Measurements from ENCODE around the gene UBA6.

- TF ChIP-seq CTCF (IDR thresholded peaks at IDR 0.05) = peak; percentile 33 to 53 (median 46)
- TF ChIP-seq POLR2A (IDR thresholded peaks at IDR 0.05) = peak; percentile 49
These were observed at the start of gene UBA6 for GRCh38 chr4:67700738-67701516.

All from ovary (tissue), 3 donors.